Breast epithelium (tissue), 4 donors: Measurements from ENCODE around the gene ZNF35. TPM values are rescaled to one million over a fixed set of nuclear protein-coding genes. Genes with fewer than 3 reads are reported as not detected.

ENCODE experiments used
- DNase-seq, 2 donors: peaks; one replicate each; pipeline ENCODE4 v3.0.0-alpha.2; 2019; ENCODE audit warnings: low spot score in 2 of 2
- H3K27ac ChIP-seq, 2 donors: fragments of 200-600 bp; sonication (generic) in 1 of 2; one replicate each; pipeline ENCODE4 v1.5.1; 2016 to 2019; ENCODE audit warnings: mild to moderate bottlenecking in 1 of 2
- H3K27me3 ChIP-seq, 2 donors: fragments of 200-600 bp; sonication (generic) in 1 of 2; one replicate each; pipeline versions ENCODE4 v1.5.1 to v1.6.0; 2017 to 2019; ENCODE audit warnings: control low read depth in 1 of 2, mild to moderate bottlenecking in 1 of 2
- H3K36me3 ChIP-seq: fragments of 200-600 bp; one replicate; pipeline ENCODE4 v1.5.1; 2019
- H3K4me1 ChIP-seq, 2 donors: fragments of 200-600 bp; sonication (generic); one replicate each; pipeline ENCODE4 v1.5.1; 2016 to 2019; ENCODE audit warnings: control low read depth in 1 of 2
- H3K4me3 ChIP-seq, 3 donors: fragments of 200-600 bp; sonication (generic); 1 replicate in 2 of 3; 2 replicates in 1 of 3; pipeline ENCODE4 v1.5.1; 2016 to 2019; ENCODE audit warnings: mild to moderate bottlenecking in 3 of 3, moderate library complexity in 2 of 3
- H3K9me3 ChIP-seq, 2 donors: fragments of 200-600 bp; sonication (generic) in 1 of 2; one replicate each; pipeline ENCODE4 v1.5.1; 2016 to 2019; ENCODE audit warnings: control low read depth in 1 of 2
- POLR2A ChIP-seq: fragments of 450-650 bp; IDR thresholded peaks from one replicate; pipeline ENCODE4 v1.6.1; 2016; ENCODE audit warnings: antibody characterized with exemption, mild to moderate bottlenecking, moderate library complexity
- POLR2AphosphoS5 ChIP-seq, 3 donors: sonication (generic); formaldehyde crosslinking; IDR thresholded peaks; one replicate each; pipeline ENCODE4 v1.6.1; 2017; ENCODE audit warnings: antibody characterized with exemption in 3 of 3
- intact Hi-C: fragments of 100-400 bp; cut with DNase I; formaldehyde crosslinking; loops from one replicate; pipeline ENCODE4 v1.15.1; 2023; ENCODE audit warnings: low total_unique reads
- total RNA-seq, 3 donors: library from RNA; depleted of rRNA; stranded (reverse); fragments of >200 nt; gene quantifications; one replicate each; pipeline ENCODE4 v1.1.0, GENCODE V29; 2016
- TF ChIP-seq, protein P1 (sequence below), 3 donors: fragments of 450-650 bp; IDR thresholded peaks; one replicate each; pipeline ENCODE4 v1.5.1; 2016 to 2017; ENCODE audit warnings: antibody characterized with exemption in 3 of 3, mild to moderate bottlenecking in 3 of 3, moderate library complexity in 3 of 3

ZNF35 gene
- total RNA-seq, 3 donors from 2014 or later = 8.8 to 18.7 (median 13.1) TPM

GRCh38 chr3:44682182-44682896 lies 33.8 kb downstream of the ZNF35 start:
- H3K27ac ChIP-seq = no peak overlapping the region
- intact Hi-C loops = no loop called here

DNA sequence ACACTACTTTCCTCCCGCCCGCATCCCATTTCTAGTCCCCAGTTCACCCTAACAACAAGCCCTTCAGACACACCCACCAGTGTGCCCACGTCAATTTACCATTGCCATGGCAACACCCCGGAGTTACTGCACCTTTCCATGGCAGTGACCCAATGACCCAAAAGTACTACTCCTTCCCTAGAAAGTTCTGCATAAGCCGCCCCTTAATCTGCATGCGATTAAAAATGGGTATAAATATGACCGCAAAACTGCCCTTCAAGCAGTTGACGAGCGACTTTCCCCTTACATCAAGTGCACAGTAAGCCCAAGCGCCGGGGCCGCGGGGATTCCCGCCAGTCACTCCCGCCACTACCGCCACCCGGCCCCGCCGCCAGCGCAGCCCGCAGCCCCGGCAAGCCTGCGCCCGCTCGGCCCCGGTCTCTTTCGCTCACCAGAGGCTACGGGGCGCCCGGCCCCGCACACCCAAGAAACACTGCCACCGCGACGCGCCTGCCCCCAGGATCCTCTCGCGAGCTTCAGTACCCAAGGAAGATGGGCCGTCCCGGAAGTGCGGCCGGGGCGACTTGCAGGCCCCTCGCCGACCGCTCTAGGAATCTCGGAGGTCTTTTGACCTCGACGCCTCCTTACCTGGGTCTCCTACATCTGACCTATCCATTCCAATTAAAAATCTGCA lies 36.7 kb downstream of the ZNF35 start:
- peaks cover 0 to 12% of the 10 kb centered on the region in 2 donors for H3K27me3 ChIP-seq
- peaks cover 0 to 22% of the 10 kb centered on the region in 2 donors for H3K9me3 ChIP-seq
- intact Hi-C loops = no loop called here
- TF ChIP-seq POLR2A (no peak), POLR2AphosphoS5 (IDR thresholded peaks at IDR 0.05) (peak in 1 of 3 donors; percentile 26)
- peak overlapping the region in 1 of 2 donors; percentile 62 for H3K27ac ChIP-seq
- H3K4me1 ChIP-seq = no peaks in the 10 kb centered on the region
- peak; percentile 42 to 61 for DNase-seq
- no peaks in the 10 kb centered on the region for H3K36me3 ChIP-seq
- H3K4me3 ChIP-seq = peak overlapping the region; percentile 73 to 84 (median 81)

More at GRCh38 chr3:44682182-44682896, 33.8 kb downstream of the ZNF35 start:
- Histone ChIP-seq H3K9me3 (peaks cover 0 to 22% of the 10 kb centered on the region in 2 donors), H3K4me3 (no peak overlapping the region), H3K27me3 (no peaks in the 10 kb centered on the region), H3K36me3 (no peaks in the 10 kb centered on the region), H3K4me1 (no peaks in the 10 kb centered on the region)
- TF ChIP-seq POLR2A (no peak), POLR2AphosphoS5 (IDR thresholded peaks at IDR 0.05) (no peak)
- TF ChIP-seq, protein P1, sequence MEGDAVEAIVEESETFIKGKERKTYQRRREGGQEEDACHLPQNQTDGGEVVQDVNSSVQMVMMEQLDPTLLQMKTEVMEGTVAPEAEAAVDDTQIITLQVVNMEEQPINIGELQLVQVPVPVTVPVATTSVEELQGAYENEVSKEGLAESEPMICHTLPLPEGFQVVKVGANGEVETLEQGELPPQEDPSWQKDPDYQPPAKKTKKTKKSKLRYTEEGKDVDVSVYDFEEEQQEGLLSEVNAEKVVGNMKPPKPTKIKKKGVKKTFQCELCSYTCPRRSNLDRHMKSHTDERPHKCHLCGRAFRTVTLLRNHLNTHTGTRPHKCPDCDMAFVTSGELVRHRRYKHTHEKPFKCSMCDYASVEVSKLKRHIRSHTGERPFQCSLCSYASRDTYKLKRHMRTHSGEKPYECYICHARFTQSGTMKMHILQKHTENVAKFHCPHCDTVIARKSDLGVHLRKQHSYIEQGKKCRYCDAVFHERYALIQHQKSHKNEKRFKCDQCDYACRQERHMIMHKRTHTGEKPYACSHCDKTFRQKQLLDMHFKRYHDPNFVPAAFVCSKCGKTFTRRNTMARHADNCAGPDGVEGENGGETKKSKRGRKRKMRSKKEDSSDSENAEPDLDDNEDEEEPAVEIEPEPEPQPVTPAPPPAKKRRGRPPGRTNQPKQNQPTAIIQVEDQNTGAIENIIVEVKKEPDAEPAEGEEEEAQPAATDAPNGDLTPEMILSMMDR (IDR thresholded peaks at IDR 0.05) = no peak
- DNase-seq = no peak

DNA sequence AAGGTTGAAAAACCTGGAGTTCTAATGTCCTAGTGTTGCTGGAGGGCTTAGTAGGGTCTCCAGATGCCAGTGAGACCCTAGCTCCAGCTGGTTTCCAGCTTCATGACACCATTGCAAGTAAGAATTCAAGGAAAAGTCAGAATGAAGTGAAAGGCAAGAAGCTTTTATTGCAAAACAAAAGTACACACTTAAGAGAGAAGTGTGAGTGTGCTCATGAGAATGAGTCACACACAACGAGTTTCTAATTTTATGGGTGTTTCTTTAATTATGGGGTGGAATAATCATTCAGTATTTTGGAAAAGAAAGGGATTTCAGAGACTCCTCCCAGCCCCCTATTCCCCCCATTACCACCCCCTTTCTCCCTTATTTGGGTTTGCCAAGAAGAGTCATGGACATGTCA lies 39.4 kb downstream of the ZNF35 start:
- H3K9me3 ChIP-seq = peaks cover 0 to 12% of the 10 kb centered on the region in 2 donors
- intact Hi-C loops = no loop called here

More for the DNA sequence above, 39.4 kb downstream of the ZNF35 start:
- DNase-seq = no peak
- H3K27me3 ChIP-seq = peaks cover 0 to 16% of the 10 kb centered on the region in 2 donors
- no peaks in the 10 kb centered on the region for H3K36me3 ChIP-seq
- H3K27ac ChIP-seq = no peak overlapping the region
- H3K4me3 ChIP-seq = no peak overlapping the region
- TF ChIP-seq POLR2AphosphoS5 (IDR thresholded peaks at IDR 0.05) (no peak), POLR2A (no peak)
- TF ChIP-seq, protein P1 (IDR thresholded peaks at IDR 0.05) = no peak
- no peaks in the 10 kb centered on the region for H3K4me1 ChIP-seq

Other genes starting within 250 kb of the ZNF35 start
- 1 to 10 TPM; 5.8 to 8.9 (median 7.2) TPM for gene ZNF445, start 171.1 kb upstream of the ZNF35 start, total RNA-seq
- gene ZKSCAN7, start 93.5 kb upstream of the ZNF35 start, total RNA-seq = 10 to 100 TPM in 1 of 3 donors, 1 to 10 TPM in 2; 5.2 to 11.0 (median 6.7) TPM
- gene ZNF660, start 63.8 kb upstream of the ZNF35 start, total RNA-seq = 1 to 10 TPM; 2.0 to 4.0 (median 3.1) TPM
- gene ZNF197, start 23.7 kb upstream of the ZNF35 start, total RNA-seq = 10 to 100 TPM; 18.0 to 26.2 (median 18.4) TPM
- 1 to 10 TPM; 4.6 to 9.5 (median 6.6) TPM for gene ZNF502, start 63.9 kb downstream of the ZNF35 start, total RNA-seq
- 1 to 10 TPM; 4.9 to 9.1 (median 5.4) TPM for gene ZNF501, start 80.9 kb downstream of the ZNF35 start, total RNA-seq
- 10 to 100 TPM; 25.6 to 35.9 (median 31.5) TPM for gene KIAA1143, start 112.9 kb downstream of the ZNF35 start, total RNA-seq
- 1 to 10 TPM in 1 of 3 donors, under 1 TPM in 2; 0.66 to 1.1 (median 0.73) TPM for gene KIF15, start 113.1 kb downstream of the ZNF35 start, total RNA-seq
- gene TMEM42, start 213.2 kb downstream of the ZNF35 start, total RNA-seq = 10 to 100 TPM; 12.8 to 28.6 (median 20.3) TPM
- under 1 TPM in 1 of 3 donors, not detected in 2; 0.16 TPM for gene TGM4, start 225.9 kb downstream of the ZNF35 start, total RNA-seq